ENCODE data around the gene PDGFB.

The PDGFB gene

DNA sequence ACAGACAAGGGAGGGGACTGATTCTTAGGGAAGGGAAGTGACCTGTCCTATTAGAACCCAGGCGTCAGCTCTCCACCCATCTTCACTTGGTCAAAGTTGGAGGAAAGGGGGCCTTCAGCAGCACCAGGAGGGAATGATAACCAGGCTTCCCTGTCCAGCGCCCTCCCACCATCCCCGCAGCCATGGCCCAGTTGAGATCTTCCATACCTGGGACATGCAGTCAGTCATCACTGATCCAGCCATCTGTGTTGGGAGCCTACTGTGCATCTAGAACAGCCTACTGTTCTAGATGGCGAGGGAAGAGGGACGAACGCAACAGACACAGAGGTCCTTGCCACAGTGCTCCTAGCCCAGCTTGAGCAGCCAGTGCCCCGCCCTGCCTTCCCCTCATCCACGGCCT, 40.6 kb downstream of the PDGFB start:
- Histone ChIP-seq H3K27me3 (no peaks in the 10 kb centered on the region), H3K36me3 (no peaks in the 10 kb centered on the region), H4K20me1 (no peaks in the 10 kb centered on the region), H3K27ac (no peak overlapping the region), H3K9me3 (no peaks in the 10 kb centered on the region), H3K4me3 (no peak overlapping the region), H3K4me1 (peaks cover 13% of the 10 kb centered on the region), H3K9ac (no peak overlapping the region), H3K4me2 (no peak overlapping the region)
- no peak for TF ChIP-seq Cebpa-rat (IDR thresholded peaks at IDR 0.05)

DNA sequence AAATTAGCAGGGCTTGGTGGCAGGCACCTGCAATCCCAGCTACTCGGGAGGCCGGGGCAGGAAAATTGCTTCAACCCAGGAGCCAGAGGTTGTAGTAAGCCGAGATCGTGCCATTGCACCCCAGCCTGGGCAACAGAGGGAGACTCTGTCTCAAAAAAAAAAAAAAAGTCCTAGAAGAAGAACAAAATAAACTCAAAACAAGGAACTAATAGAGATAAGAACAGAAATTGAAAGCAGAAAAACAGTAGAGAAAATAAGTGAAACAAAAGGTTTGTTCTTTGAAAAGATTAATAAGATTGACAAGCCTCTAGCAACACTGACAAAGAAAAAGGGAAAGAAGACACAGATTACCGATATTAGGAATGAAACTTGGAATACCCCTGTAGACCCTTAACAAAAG, 47.2 kb downstream of the PDGFB start:
- TF ChIP-seq Cebpa-rat (IDR thresholded peaks at IDR 0.05) = no peak
- no peaks in the 10 kb centered on the region for H4K20me1 ChIP-seq
- H3K4me3 ChIP-seq = no peak overlapping the region
- no peaks in the 10 kb centered on the region for H3K36me3 ChIP-seq
- H3K4me2 ChIP-seq = no peak overlapping the region
- no peaks in the 10 kb centered on the region for H3K4me1 ChIP-seq
- no peak overlapping the region for H3K27ac ChIP-seq
- no peaks in the 10 kb centered on the region for H3K27me3 ChIP-seq
- H3K9ac ChIP-seq = no peak overlapping the region
- peaks cover 16% of the 10 kb centered on the region for H3K9me3 ChIP-seq

GRCh38 chr22:39194098-39194497, 50.7 kb downstream of the PDGFB start:
- peaks cover 16% of the 10 kb centered on the region for H3K9me3 ChIP-seq
- no peak overlapping the region for H3K4me2 ChIP-seq
- no peak overlapping the region for H3K27ac ChIP-seq
- TF ChIP-seq Cebpa-rat (IDR thresholded peaks at IDR 0.05) = no peak
- no peak overlapping the region for H3K4me3 ChIP-seq
- no peaks in the 10 kb centered on the region for H3K27me3 ChIP-seq
- no peak overlapping the region for H3K9ac ChIP-seq
- H3K4me1 ChIP-seq = no peaks in the 10 kb centered on the region
- H3K36me3 ChIP-seq = no peaks in the 10 kb centered on the region
- H4K20me1 ChIP-seq = no peaks in the 10 kb centered on the region

- Histone ChIP-seq H3K36me3 (no peaks in the 10 kb centered on the region), H3K4me3 (no peak overlapping the region), H3K9me3 (peaks cover 16% of the 10 kb centered on the region; the same call in 1 of the 2 replicates), H3K4me1 (no peaks in the 10 kb centered on the region), H3K27ac (no peak overlapping the region), H3K27me3 (no peaks in the 10 kb centered on the region), H3K9ac (no peak overlapping the region), H4K20me1 (no peaks in the 10 kb centered on the region), H3K4me2 (no peak overlapping the region)
- TF ChIP-seq Cebpa-rat (IDR thresholded peaks at IDR 0.05) = no peak
Measured at GRCh38 chr22:39188809-39189208, 56.0 kb downstream of the PDGFB start.

GRCh38 chr22:39185601-39186012, 59.2 kb downstream of the PDGFB start:
- H3K36me3 ChIP-seq = no peaks in the 10 kb centered on the region
- H3K4me1 ChIP-seq = no peaks in the 10 kb centered on the region
- no peaks in the 10 kb centered on the region for H4K20me1 ChIP-seq
- peaks cover 21% of the 10 kb centered on the region for H3K9me3 ChIP-seq
- H3K27ac ChIP-seq = no peak overlapping the region
- H3K27me3 ChIP-seq = no peaks in the 10 kb centered on the region
- no peak overlapping the region for H3K9ac ChIP-seq
- H3K4me3 ChIP-seq = no peak overlapping the region
- TF ChIP-seq Cebpa-rat (IDR thresholded peaks at IDR 0.05) = no peak
- no peak overlapping the region for H3K4me2 ChIP-seq

- Histone ChIP-seq H3K4me1 (no peaks in the 10 kb centered on the region), H4K20me1 (no peaks in the 10 kb centered on the region), H3K36me3 (no peaks in the 10 kb centered on the region), H3K9me3 (peaks cover 21% of the 10 kb centered on the region), H3K27ac (no peak overlapping the region), H3K4me3 (no peak overlapping the region), H3K4me2 (no peak overlapping the region), H3K9ac (no peak overlapping the region), H3K27me3 (no peaks in the 10 kb centered on the region)
- TF ChIP-seq Cebpa-rat (IDR thresholded peaks at IDR 0.05) = no peak
Measured at GRCh38 chr22:39184586-39185577, 59.9 kb downstream of the PDGFB start.

DNA sequence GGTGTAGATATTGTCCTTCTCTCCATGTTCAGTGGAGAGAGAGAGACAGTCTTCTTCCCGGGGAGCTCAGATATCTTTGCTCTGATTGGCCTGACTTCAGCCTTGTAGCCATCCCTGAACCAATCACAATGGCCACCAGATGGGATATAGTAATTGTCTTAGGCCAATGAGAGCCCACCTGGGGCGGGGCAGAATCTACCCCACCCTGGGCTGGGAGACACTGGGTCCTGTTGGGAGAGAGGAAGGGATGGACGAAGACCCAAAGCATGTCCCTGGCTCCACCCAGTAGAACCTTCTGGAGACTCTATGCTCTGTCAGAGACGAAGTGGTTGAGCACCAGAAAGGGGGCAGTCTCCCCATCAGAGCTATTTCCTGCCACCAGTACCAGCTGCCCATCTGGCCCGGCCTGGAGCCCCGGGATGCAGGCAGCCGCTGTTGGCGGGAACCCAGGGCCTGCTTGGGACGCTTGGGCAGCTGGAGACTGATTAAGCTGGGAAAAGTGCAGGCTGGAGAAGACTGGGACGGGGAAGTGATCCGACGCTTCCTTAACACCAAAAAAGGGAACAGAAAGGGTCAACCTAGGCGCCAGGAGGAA, 60.7 kb downstream of the PDGFB start:
- H4K20me1 ChIP-seq = no peaks in the 10 kb centered on the region
- no peak for TF ChIP-seq Cebpa-rat (IDR thresholded peaks at IDR 0.05)
- H3K4me1 ChIP-seq = no peaks in the 10 kb centered on the region
- no peak overlapping the region for H3K4me3 ChIP-seq
- H3K36me3 ChIP-seq = no peaks in the 10 kb centered on the region
- no peaks in the 10 kb centered on the region for H3K27me3 ChIP-seq
- H3K9me3 ChIP-seq = peaks cover 21% of the 10 kb centered on the region
- H3K4me2 ChIP-seq = no peak overlapping the region
- no peak overlapping the region for H3K9ac ChIP-seq
- no peak overlapping the region for H3K27ac ChIP-seq

- no peaks in the 10 kb centered on the region for H3K27me3 ChIP-seq
- peaks cover 21% of the 10 kb centered on the region for H3K9me3 ChIP-seq
- H3K36me3 ChIP-seq = no peaks in the 10 kb centered on the region
- no peak overlapping the region for H3K4me3 ChIP-seq
- H3K9ac ChIP-seq = no peak overlapping the region
- H4K20me1 ChIP-seq = no peaks in the 10 kb centered on the region
- TF ChIP-seq Cebpa-rat (IDR thresholded peaks at IDR 0.05) = no peak
- no peak overlapping the region for H3K4me2 ChIP-seq
- no peak overlapping the region for H3K27ac ChIP-seq
- no peaks in the 10 kb centered on the region for H3K4me1 ChIP-seq
Measured at GRCh38 chr22:39182478-39183030, 62.2 kb downstream of the PDGFB start.

DNA sequence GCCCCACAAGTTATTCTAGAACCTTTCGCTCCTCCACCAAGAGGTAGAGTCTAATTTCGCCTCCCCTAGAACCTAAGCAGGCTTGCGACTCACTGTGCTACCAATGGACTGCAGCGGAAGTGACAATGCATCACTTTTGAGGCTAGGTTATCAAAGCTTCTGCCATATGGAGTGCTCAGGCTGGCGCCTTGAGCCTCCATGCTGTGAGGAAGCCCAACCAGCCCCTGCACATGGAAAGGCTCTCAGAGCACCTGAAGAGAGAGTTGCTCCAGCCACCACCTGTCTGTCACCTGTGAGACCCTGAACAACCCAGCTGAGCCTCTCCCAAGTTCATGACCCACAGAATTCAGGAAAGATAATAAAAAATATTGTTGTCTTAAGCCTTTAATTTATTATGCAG, 63.0 kb downstream of the PDGFB start:
- H3K9me3 ChIP-seq = peaks cover 17% of the 10 kb centered on the region
- no peak overlapping the region for H3K9ac ChIP-seq

GRCh38 chr22:39181356-39181755, 63.4 kb downstream of the PDGFB start:
- Histone ChIP-seq H3K36me3 (no peaks in the 10 kb centered on the region), H4K20me1 (no peaks in the 10 kb centered on the region), H3K27me3 (no peaks in the 10 kb centered on the region), H3K9me3 (peaks cover 12% of the 10 kb centered on the region), H3K4me3 (no peak overlapping the region), H3K27ac (no peak overlapping the region), H3K4me1 (no peaks in the 10 kb centered on the region), H3K9ac (no peak overlapping the region), H3K4me2 (no peak overlapping the region)
- no peak for TF ChIP-seq Cebpa-rat (IDR thresholded peaks at IDR 0.05)

More for the DNA sequence above, 63.0 kb downstream of the PDGFB start:
- no peak overlapping the region for H3K4me3 ChIP-seq
- no peaks in the 10 kb centered on the region for H4K20me1 ChIP-seq
- no peak overlapping the region for H3K27ac ChIP-seq
- H3K36me3 ChIP-seq = no peaks in the 10 kb centered on the region
- H3K27me3 ChIP-seq = no peaks in the 10 kb centered on the region
- H3K4me2 ChIP-seq = no peak overlapping the region
- H3K4me1 ChIP-seq = no peaks in the 10 kb centered on the region
- no peak for TF ChIP-seq Cebpa-rat (IDR thresholded peaks at IDR 0.05)

Data from BLaER1 (cell line).